T-cell (primary cell): ENCODE measurements around the gene CDC14A. TPM values are rescaled to one million over a fixed set of nuclear protein-coding genes. Genes with fewer than 3 reads are reported as not detected.
"Not testable (repeated sequence)": the region's sequence is repeated elsewhere in the genome, so short reads cannot be mapped to it uniquely, and the experiment has no call there.

ENCODE experiments used
- ATAC-seq, 4 experiments: fragments of 200-7000 bp in 3 of 4; fragments of 150-1000 bp in 1 of 4; cut with Tn5 transposase; replicated peaks in 1 of 4; 1 replicate in 3 of 4; 2 replicates in 1 of 4; pipeline ENCODE4 v1.10.0; 2021; ENCODE audit warnings: moderate library complexity in 3 of 4, mild to moderate bottlenecking in 2 of 4, moderate number of reproducible peaks in 1 of 4
- CTCF ChIA-PET, 2 donors: fragments of 300-600 bp; sonication (Branson Sonifier 250); formaldehyde crosslinking; loops; one replicate each; lab custom pipeline; 2022; ENCODE audit warnings: antibody characterized with exemption in 2 of 2; lab: Charles Lee
- POLR2A ChIA-PET, 2 donors: fragments of 300-600 bp; sonication (Branson Sonifier 250); formaldehyde crosslinking; loops; one replicate each; lab custom pipeline; 2022; ENCODE audit warnings: antibody characterized with exemption in 2 of 2; lab: Charles Lee
- DNase-seq, 35 experiments: peaks; one replicate each; pipeline versions ENCODE4 v3.0.0 to v3.0.0-alpha.2; 2013 to 2023
- H3K27ac ChIP-seq: one replicate; pipeline ENCODE4 v1.5.1; 2013; ENCODE audit warnings: low read length
- H3K27me3 ChIP-seq, 2 experiments: replicated peaks in 1 of 2; 1 replicate in 1 of 2; 2 replicates in 1 of 2; pipeline versions ENCODE4 v1.6.1 to v1.7.0; 2013; ENCODE audit warnings: low read length in 1 of 2, mixed read lengths in 1 of 2; ENCODE audit not compliant: control insufficient read depth in 2 of 2, insufficient read depth in 2 of 2; ENCODE audit errors: extremely low read depth in 1 of 2
- H3K36me3 ChIP-seq, 2 donors: 1 replicate in 1 of 2; 2 replicates in 1 of 2; pipeline versions ENCODE4 v1.6.1 to v1.7.0; 2013; ENCODE audit warnings: low read length in 1 of 2; ENCODE audit not compliant: control insufficient read depth in 2 of 2, insufficient read depth in 1 of 2; ENCODE audit errors: extremely low read depth in 1 of 2
- H3K4me1 ChIP-seq, 2 experiments: 1 replicate in 1 of 2; 2 replicates in 1 of 2; pipeline versions ENCODE4 v1.6.1 to v1.7.0; 2013; ENCODE audit warnings: low read length in 2 of 2, mixed read lengths in 1 of 2; ENCODE audit not compliant: insufficient read depth in 2 of 2, control insufficient read depth in 1 of 2; ENCODE audit errors: extremely low read depth in 1 of 2
- H3K4me3 ChIP-seq, 2 donors: 1 replicate in 1 of 2; 2 replicates in 1 of 2; pipeline versions ENCODE4 v1.5.1 to v1.7.0; 2013; ENCODE audit warnings: mild to moderate bottlenecking in 2 of 2, low read length in 1 of 2, moderate library complexity in 1 of 2; ENCODE audit not compliant: control insufficient read depth in 1 of 2; ENCODE audit errors: extremely low read depth in 1 of 2
- H3K9me3 ChIP-seq: 2 replicates; pipeline ENCODE4 v1.7.0; 2013
- H3K27ac Mint-ChIP-seq, 2 donors: one replicate each; pipeline ENCODE4 v1.8.0; 2020 to 2021; ENCODE audit warnings: mild to moderate bottlenecking in 2 of 2, mixed read lengths in 2 of 2
- H3K27me3 Mint-ChIP-seq, 2 donors: one replicate each; pipeline ENCODE4 v1.8.0; 2021 to 2022; ENCODE audit warnings: mixed read lengths in 2 of 2
- H3K36me3 Mint-ChIP-seq: one replicate; pipeline ENCODE4 v1.8.0; 2021; ENCODE audit warnings: mixed read lengths
- H3K4me1 Mint-ChIP-seq, 3 donors: one replicate each; pipeline ENCODE4 v1.8.0; 2020 to 2022; ENCODE audit warnings: mixed read lengths in 3 of 3, mild to moderate bottlenecking in 1 of 3
- H3K4me3 Mint-ChIP-seq, 3 donors: one replicate each; pipeline ENCODE4 v1.8.0; 2020 to 2022; ENCODE audit warnings: mild to moderate bottlenecking in 3 of 3, mixed read lengths in 3 of 3, moderate library complexity in 3 of 3
- H3K9me3 Mint-ChIP-seq, 3 donors: one replicate each; pipeline ENCODE4 v1.8.0; 2020 to 2022; ENCODE audit warnings: mixed read lengths in 3 of 3
- WGBS: methylation state at CpG from one replicate; pipeline ENCODE4 v1.1.5; 2013; ENCODE audit warnings: missing lambda C conversion rate; ENCODE audit not compliant: insufficient coverage; 5-methylcytosine and 5-hydroxymethylcytosine counted together
- total RNA-seq, 35 experiments: library from RNA in 6 of 35; stranded (reverse) in 6 of 35; fragments of 120-200 nt in 1 of 35; gene quantifications; one replicate each; pipeline versions ENCODE4 v1.2.1 to v1.2.4 and lab custom pipeline; 2013 to 2026

CDC14A gene
- total RNA-seq, 5 donors from 2014 or later (not counting 1 experiment from before 2014, with no cell fraction given): 77.1 to 169 (median 91.6) TPM

GRCh38 chr1:100321100-100321493 is 31.2 kb upstream of the CDC14A start:
- H3K27me3 ChIP-seq: no peaks in the 10 kb centered on the region
- H3K36me3 ChIP-seq: no peaks in the 10 kb centered on the region
- ATAC-seq (no peak), DNase-seq (no peak)
- Mint-ChIP-seq H3K9me3 (peaks cover 13 to 38% (median 18%) of the 10 kb centered on the region in 3 donors), H3K4me1 (no peaks in the 10 kb centered on the region), H3K4me3 (no peak overlapping the region), H3K36me3 (peaks cover 11% of the 10 kb centered on the region), H3K27ac (no peak overlapping the region), H3K27me3 (no peaks in the 10 kb centered on the region)
- H3K4me1 ChIP-seq: no peaks in the 10 kb centered on the region
- no peak overlapping the region for H3K27ac ChIP-seq
- ChIA-PET CTCF (no interaction called here), POLR2A (no interaction called here)
- no peaks in the 10 kb centered on the region for H3K9me3 ChIP-seq
- WGBS: 100% methylated on average over 2 of the region's 7 CpGs
- H3K4me3 ChIP-seq: no peak overlapping the region

GRCh38 chr1:100321506-100321905 is 30.8 kb upstream of the CDC14A start:
- ATAC-seq (no peak), DNase-seq (no peak)
- CTCF ChIA-PET: interaction anchor here in 1 of 2 donors (0.7 kb wide), 1 partner anchor 123 kb away, joined by 4 read pairs; no protein-coding TSS in a partner anchor
- POLR2A ChIA-PET: interaction anchor here in 1 of 2 donors (0.5 kb wide), 1 partner anchor 39 kb away, joined by 6 read pairs; no protein-coding TSS in a partner anchor
- Histone ChIP-seq H3K4me3 (no peak overlapping the region), H3K4me1 (no peaks in the 10 kb centered on the region), H3K27ac (no peak overlapping the region), H3K36me3 (no peaks in the 10 kb centered on the region), H3K9me3 (no peaks in the 10 kb centered on the region), H3K27me3 (no peaks in the 10 kb centered on the region)
- Mint-ChIP-seq H3K27ac (no peak overlapping the region), H3K27me3 (no peaks in the 10 kb centered on the region), H3K4me3 (no peak overlapping the region), H3K9me3 (peaks cover 13 to 35% (median 18%) of the 10 kb centered on the region in 3 donors), H3K4me1 (no peaks in the 10 kb centered on the region), H3K36me3 (peaks cover 11% of the 10 kb centered on the region)
- WGBS: no CpG with 5 or more reads among the region's 8 CpGs

GRCh38 chr1:100322436-100323211 is 29.7 kb upstream of the CDC14A start:
- H3K4me1 Mint-ChIP-seq: no peaks in the 10 kb centered on the region
- DNase-seq (no peak), ATAC-seq (no peak)
- no CpG with 5 or more reads among the region's 1 CpG for WGBS
- Histone ChIP-seq H3K9me3 (no peaks in the 10 kb centered on the region), H3K27me3 (no peaks in the 10 kb centered on the region), H3K36me3 (no peaks in the 10 kb centered on the region), H3K4me3 (no peak overlapping the region), H3K4me1 (no peaks in the 10 kb centered on the region), H3K27ac (no peak overlapping the region)
- H3K4me3 Mint-ChIP-seq: no peak overlapping the region
- no peaks in the 10 kb centered on the region for H3K27me3 Mint-ChIP-seq
- H3K36me3 Mint-ChIP-seq: peaks cover 11% of the 10 kb centered on the region
- H3K27ac Mint-ChIP-seq: no peak overlapping the region
- H3K9me3 Mint-ChIP-seq: peaks cover 13 to 25% (median 13%) of the 10 kb centered on the region in 3 donors
- POLR2A ChIA-PET: interaction anchor here in 1 of 2 donors (0.6 kb wide), 2 partner anchors 48 to 164 kb away, joined by 3 to 6 read pairs; no protein-coding TSS in a partner anchor
- CTCF ChIA-PET: interaction anchor here in 1 of 2 donors (0.7 kb wide), 1 partner anchor 122 kb away, joined by 4 read pairs; no protein-coding TSS in a partner anchor

GRCh38 chr1:100323419-100324106 is 28.7 kb upstream of the CDC14A start:
- no peak overlapping the region for H3K4me3 ChIP-seq
- POLR2A ChIA-PET: interaction anchor here in 1 of 2 donors (0.6 kb wide), 1 partner anchor 116 kb away, joined by 3 read pairs; no protein-coding TSS in a partner anchor
- Mint-ChIP-seq H3K9me3 (peaks cover 11 to 22% (median 13%) of the 10 kb centered on the region in 3 donors), H3K36me3 (peaks cover 11% of the 10 kb centered on the region), H3K4me1 (no peaks in the 10 kb centered on the region), H3K27me3 (no peaks in the 10 kb centered on the region), H3K4me3 (no peak overlapping the region), H3K27ac (no peak overlapping the region)
- CTCF ChIA-PET: no interaction called here
- ATAC-seq (no peak), DNase-seq (no peak)
- no peaks in the 10 kb centered on the region for H3K4me1 ChIP-seq
- H3K36me3 ChIP-seq: no peaks in the 10 kb centered on the region
- no CpG with 5 or more reads among the region's 6 CpGs for WGBS
- no peak overlapping the region for H3K27ac ChIP-seq
- no peaks in the 10 kb centered on the region for H3K9me3 ChIP-seq
- no peaks in the 10 kb centered on the region for H3K27me3 ChIP-seq

GRCh38 chr1:100325415-100326324 is 26.6 kb upstream of the CDC14A start:
- H3K27ac Mint-ChIP-seq: no peak overlapping the region
- H3K27ac ChIP-seq: no peak overlapping the region
- no peaks in the 10 kb centered on the region for H3K27me3 Mint-ChIP-seq
- no peaks in the 10 kb centered on the region for H3K36me3 ChIP-seq
- no peak overlapping the region for H3K4me3 Mint-ChIP-seq
- peaks cover 2% of the 10 kb centered on the region for H3K36me3 Mint-ChIP-seq
- CTCF ChIA-PET: no interaction called here
- H3K4me1 ChIP-seq: no peaks in the 10 kb centered on the region
- no peaks in the 10 kb centered on the region for H3K9me3 ChIP-seq
- peaks cover under 1 to 6% (median 3%) of the 10 kb centered on the region in 3 donors for H3K9me3 Mint-ChIP-seq
- DNase-seq (no peak), ATAC-seq (no peak)
- POLR2A ChIA-PET: no interaction called here
- H3K27me3 ChIP-seq: no peaks in the 10 kb centered on the region
- no peaks in the 10 kb centered on the region for H3K4me1 Mint-ChIP-seq
- 67% methylated on average over 1 of the region's 7 CpGs for WGBS
- no peak overlapping the region for H3K4me3 ChIP-seq

GRCh38 chr1:100326325-100326670 is 26.0 kb upstream of the CDC14A start:
- H3K4me3 Mint-ChIP-seq, H3K9me3 ChIP-seq, H3K36me3 Mint-ChIP-seq, H3K27me3 Mint-ChIP-seq, H3K4me1 ChIP-seq, H3K9me3 Mint-ChIP-seq, H3K27ac ChIP-seq, H3K27me3 ChIP-seq, H3K36me3 ChIP-seq, CTCF ChIA-PET, DNase-seq, POLR2A ChIA-PET, H3K27ac Mint-ChIP-seq, ATAC-seq, H3K4me3 ChIP-seq, H3K4me1 Mint-ChIP-seq: not testable (repeated sequence)
- WGBS: no CpG with 5 or more reads among the region's 1 CpG
